Esophagus squamous epithelium (tissue), 5 donors: ENCODE data around the gene GCFC2. TPM values are rescaled to one million over a fixed set of nuclear protein-coding genes. Genes with fewer than 3 reads are reported as not detected.

Experiments
- DNase-seq: peaks from one replicate; lab custom pipeline; 2025; lab: John Stamatoyannopoulos, UW
- H3K27ac ChIP-seq, 4 donors: fragments of 200-600 bp; sonication (generic); one replicate each; pipeline ENCODE4 v1.5.1; 2016 to 2019; ENCODE audit warnings: mild to moderate bottlenecking in 1 of 4
- H3K27me3 ChIP-seq, 4 donors: fragments of 200-600 bp; sonication (generic); 1 replicate in 3 of 4; 2 replicates in 1 of 4; pipeline versions ENCODE4 v1.5.1 to v1.6.0; 2017 to 2021; ENCODE audit warnings: antibody characterized with exemption in 1 of 4
- H3K36me3 ChIP-seq, 3 donors: fragments of 200-600 bp; sonication (generic); one replicate each; pipeline ENCODE4 v1.5.1; 2016 to 2019
- H3K4me1 ChIP-seq, 3 donors: fragments of 200-600 bp; sonication (generic); one replicate each; pipeline ENCODE4 v1.5.1; 2017 to 2019
- H3K4me3 ChIP-seq, 4 donors: fragments of 200-600 bp; sonication (generic); 1 replicate in 3 of 4; 2 replicates in 1 of 4; pipeline ENCODE4 v1.5.1; 2016 to 2019; ENCODE audit warnings: mild to moderate bottlenecking in 2 of 4, moderate library complexity in 1 of 4
- H3K9me3 ChIP-seq, 3 donors: fragments of 200-600 bp; sonication (generic); one replicate each; pipeline ENCODE4 v1.5.1; 2016 to 2019
- CTCF ChIP-seq, 6 experiments: fragments of 450-650 bp in 4 of 6; fragments of 200-600 bp in 2 of 6; sonication (generic) in 2 of 6; IDR thresholded peaks; one replicate each; pipeline ENCODE4 v1.5.1; 2016 to 2019; ENCODE audit warnings: antibody characterized with exemption in 6 of 6, mild to moderate bottlenecking in 4 of 6, moderate library complexity in 4 of 6
- POLR2A ChIP-seq, 4 donors: fragments of 450-650 bp; IDR thresholded peaks; one replicate each; pipeline ENCODE4 v1.6.1; 2017; ENCODE audit warnings: antibody characterized with exemption in 4 of 4, mild to moderate bottlenecking in 4 of 4, moderate library complexity in 3 of 4
- WGBS, 2 donors: methylation state at CpG; one replicate each; pipeline ENCODE4 v1.1.5; 2018; 5-methylcytosine and 5-hydroxymethylcytosine counted together
- intact Hi-C: fragments of 100-400 bp; cut with DNase I; formaldehyde crosslinking; loops from one replicate; pipeline ENCODE4 v1.15.0; 2022
- total RNA-seq, 4 donors: library from RNA; depleted of rRNA; stranded (reverse); fragments of >200 nt; gene quantifications; one replicate each; pipeline ENCODE4 v1.1.0, GENCODE V29; 2016
- donor health status: DM: yes; HTN: yes; CAD: no.

Gene GCFC2
- total RNA-seq, 4 donors from 2014 or later: 10.2 to 22.7 (median 14.5) TPM

GRCh38 chr2:75632813-75633212 is 77.9 kb downstream of the GCFC2 start:
- WGBS, 2 donors: 47 to 76% methylated on average over 1 of the region's 1 CpG
- Histone ChIP-seq H3K4me3 (no peak overlapping the region), H3K9me3 (no peaks in the 10 kb centered on the region), H3K27ac (no peak overlapping the region), H3K4me1 (no peaks in the 10 kb centered on the region), H3K27me3 (peaks cover 0 to 11% (median 0%) of the 10 kb centered on the region in 4 donors), H3K36me3 (no peaks in the 10 kb centered on the region)
- TF ChIP-seq POLR2A (IDR thresholded peaks at IDR 0.05) (no peak), CTCF (IDR thresholded peaks at IDR 0.05) (no peak)
- intact Hi-C loops: no loop called here
- no peak for DNase-seq

DNA sequence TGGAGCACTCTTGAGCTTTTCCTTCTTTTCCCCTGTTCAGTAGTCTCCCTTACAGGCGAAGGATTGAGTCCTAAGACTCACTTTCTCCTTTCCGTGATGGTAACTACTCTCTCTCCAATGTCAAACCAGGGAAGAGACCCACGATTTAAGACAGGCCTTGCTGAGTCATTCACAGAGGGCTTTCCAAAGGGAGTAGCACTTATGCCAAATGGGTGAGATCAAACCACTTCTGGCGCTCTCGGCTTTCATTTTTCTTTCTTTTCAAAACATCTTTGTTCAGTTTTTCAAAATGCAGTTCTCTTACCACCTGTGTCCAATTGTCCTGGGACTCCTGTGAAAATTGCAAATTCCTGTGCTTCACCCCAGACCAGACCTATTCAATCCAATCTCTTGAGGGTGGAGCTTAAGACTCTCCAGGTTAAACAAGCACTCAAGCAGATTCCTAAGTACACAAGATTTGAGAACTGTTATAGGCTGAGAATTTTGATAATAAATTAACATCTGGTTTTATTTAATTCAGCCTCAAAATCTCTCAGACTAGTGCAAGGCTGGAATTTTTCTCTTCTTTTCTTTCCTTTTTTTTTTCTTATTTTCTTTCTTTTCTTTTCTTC is 78.5 kb downstream of the GCFC2 start:
- TF ChIP-seq CTCF (IDR thresholded peaks at IDR 0.05): no peak
- no peak for TF ChIP-seq POLR2A (IDR thresholded peaks at IDR 0.05)
- intact Hi-C loops: no loop called here
- H3K27ac ChIP-seq: no peak overlapping the region
- no peaks in the 10 kb centered on the region for H3K9me3 ChIP-seq
- no peaks in the 10 kb centered on the region for H3K4me1 ChIP-seq
- DNase-seq: no peak
- peaks cover 0 to 6% (median 0%) of the 10 kb centered on the region in 4 donors for H3K27me3 ChIP-seq
- no peak overlapping the region for H3K4me3 ChIP-seq
- no peaks in the 10 kb centered on the region for H3K36me3 ChIP-seq
- WGBS, 2 donors: 57 to 75% methylated on average over 5 of the region's 5 CpGs

GRCh38 chr2:75627902-75628504 is 82.7 kb downstream of the GCFC2 start:
- DNase-seq: no peak
- 0 to 2% methylated on average over 4 of the region's 4 CpGs for WGBS, 2 donors

DNA sequence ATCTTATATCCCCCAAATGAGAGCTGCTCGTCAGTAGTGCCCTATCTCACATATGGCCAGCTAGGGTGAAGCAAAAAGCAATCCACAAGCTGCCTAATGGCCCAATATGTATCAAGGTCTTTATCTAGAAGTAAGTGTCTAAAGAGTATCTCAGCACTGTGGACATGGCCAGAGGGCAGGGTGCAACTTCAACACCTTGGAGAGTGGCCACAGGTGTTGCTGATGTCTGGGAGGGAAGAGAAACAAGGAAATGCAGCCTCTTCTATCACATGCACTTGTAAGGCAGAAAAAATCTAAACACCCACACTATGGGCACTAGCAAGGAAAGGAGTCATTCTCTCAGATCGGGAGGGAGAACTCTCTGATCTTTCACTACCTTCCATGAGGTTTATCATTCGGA is 87.8 kb downstream of the GCFC2 start:
- Histone ChIP-seq H3K4me3 (no peak overlapping the region), H3K27me3 (peaks cover 0 to 16% (median 0%) of the 10 kb centered on the region in 4 donors), H3K27ac (no peak overlapping the region), H3K4me1 (no peaks in the 10 kb centered on the region), H3K36me3 (no peaks in the 10 kb centered on the region), H3K9me3 (no peaks in the 10 kb centered on the region)
- intact Hi-C loops: no loop called here
- WGBS, 2 donors: 68 to 76% methylated on average over 2 to 3 of the region's 3 CpGs
- no peak for DNase-seq
- TF ChIP-seq CTCF (IDR thresholded peaks at IDR 0.05) (no peak), POLR2A (IDR thresholded peaks at IDR 0.05) (no peak)

More at GRCh38 chr2:75627902-75628504, 82.7 kb downstream of the GCFC2 start:
- Histone ChIP-seq H3K9me3 (no peaks in the 10 kb centered on the region), H3K4me3 (no peak overlapping the region), H3K36me3 (no peaks in the 10 kb centered on the region), H3K4me1 (no peaks in the 10 kb centered on the region), H3K27me3 (peaks cover 0 to 9% (median 0%) of the 10 kb centered on the region in 4 donors), H3K27ac (no peak overlapping the region)
- TF ChIP-seq POLR2A (IDR thresholded peaks at IDR 0.05): no peak
- peak; percentile 53 to 84 (median 72) for TF ChIP-seq CTCF (IDR thresholded peaks at IDR 0.05)
- intact Hi-C loops: no loop called here

DNA sequence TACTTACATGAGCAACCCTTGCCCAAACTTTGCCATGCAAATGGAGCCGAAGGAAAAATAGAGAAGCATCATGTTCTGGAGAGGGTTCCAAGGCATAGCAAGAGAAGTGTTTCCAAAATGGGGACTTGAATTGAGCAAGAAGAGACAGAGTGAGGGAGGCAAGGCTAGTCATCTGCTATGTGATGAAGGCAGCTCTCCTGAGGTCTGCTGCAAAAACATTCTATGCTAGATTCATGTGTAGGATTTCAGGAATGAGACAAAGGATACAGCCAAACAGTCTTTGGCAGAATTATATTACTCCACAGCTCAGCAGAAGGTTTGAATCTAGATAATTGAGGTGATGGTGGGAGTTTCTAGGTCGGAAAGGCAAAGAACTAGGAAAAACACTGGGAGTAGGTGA is 88.2 kb downstream of the GCFC2 start:
- no peak overlapping the region for H3K4me3 ChIP-seq
- WGBS, 2 donors: 80 to 82% methylated on average over 1 to 2 of the region's 2 CpGs
- no peak overlapping the region for H3K27ac ChIP-seq
- TF ChIP-seq CTCF (IDR thresholded peaks at IDR 0.05) (no peak), POLR2A (IDR thresholded peaks at IDR 0.05) (no peak)
- DNase-seq: no peak
- H3K36me3 ChIP-seq: no peaks in the 10 kb centered on the region
- intact Hi-C loops: no loop called here
- no peaks in the 10 kb centered on the region for H3K4me1 ChIP-seq
- H3K9me3 ChIP-seq: no peaks in the 10 kb centered on the region
- peaks cover 0 to 16% (median 0%) of the 10 kb centered on the region in 4 donors for H3K27me3 ChIP-seq
